HUES6 (cell line): ENCODE measurements around the gene IRS4.

Experiments used
- H3K27ac ChIP-seq: 2 replicates; pipeline ENCODE4 v1.7.0; 2013; ENCODE audit warnings: low read depth, mild to moderate bottlenecking, low read length, inconsistent platforms
- H3K27me3 ChIP-seq: 2 replicates; pipeline ENCODE4 v1.6.1; 2013; ENCODE audit warnings: low read length; ENCODE audit not compliant: control insufficient read depth, insufficient read depth
- H3K36me3 ChIP-seq: 2 replicates; pipeline ENCODE4 v1.6.1; 2013; ENCODE audit warnings: low read length; ENCODE audit not compliant: control insufficient read depth, insufficient read depth
- H3K4me1 ChIP-seq: 2 replicates; pipeline ENCODE4 v1.6.1; 2013; ENCODE audit warnings: low read length; ENCODE audit not compliant: control insufficient read depth, insufficient read depth
- H3K4me3 ChIP-seq: 2 replicates; pipeline ENCODE4 v1.5.1; 2013; ENCODE audit warnings: low read depth, low read length
- H3K9ac ChIP-seq: one replicate; pipeline ENCODE4 v1.6.1; 2013; ENCODE audit warnings: mild to moderate bottlenecking, low read length
- H3K9me3 ChIP-seq: 2 replicates; pipeline ENCODE4 v1.6.1; 2013; ENCODE audit warnings: low read depth, low read length; ENCODE audit not compliant: control insufficient read depth, insufficient read depth

The IRS4 gene

GRCh38 chrX:108736509-108737479 lies at the start of gene IRS4:
Gene IRS4, minus strand, starts transcription at chrX:108736563.
- H3K4me3 ChIP-seq = peak within 1 kb of the TSS; percentile 89
- H3K27ac ChIP-seq = peak within 1 kb of the TSS; percentile 57; the same call in 1 of the 2 replicates
- H3K9ac ChIP-seq = peak within 1 kb of the TSS; percentile 65
- peaks cover 16% of the 10 kb centered on the region for H3K4me1 ChIP-seq
- H3K9me3 ChIP-seq = no peaks in the 10 kb centered on the region
- peaks cover 59% of the 10 kb centered on the region for H3K27me3 ChIP-seq
- no peaks in the 10 kb centered on the region for H3K36me3 ChIP-seq

- H3K36me3 ChIP-seq = no peaks in the 10 kb centered on the region
- H3K9me3 ChIP-seq = no peaks in the 10 kb centered on the region
- no peak overlapping the region for H3K27ac ChIP-seq
- no peak overlapping the region for H3K4me3 ChIP-seq
- H3K9ac ChIP-seq = no peak overlapping the region
- H3K27me3 ChIP-seq = no peaks in the 10 kb centered on the region
- no peaks in the 10 kb centered on the region for H3K4me1 ChIP-seq
Measured at GRCh38 chrX:108772549-108772948, 36.2 kb upstream of the IRS4 start.

- H3K27ac ChIP-seq = no peak overlapping the region
- H3K9ac ChIP-seq = no peak overlapping the region
- no peaks in the 10 kb centered on the region; the same call in 1 of the 2 replicates for H3K27me3 ChIP-seq
- no peaks in the 10 kb centered on the region for H3K4me1 ChIP-seq
- H3K9me3 ChIP-seq = no peaks in the 10 kb centered on the region
- no peaks in the 10 kb centered on the region for H3K36me3 ChIP-seq
- H3K4me3 ChIP-seq = no peak overlapping the region
Measured at GRCh38 chrX:108763559-108763958, 27.2 kb upstream of the IRS4 start.

GRCh38 chrX:108740299-108740774 lies 4.0 kb upstream of the IRS4 start:
- Histone ChIP-seq H3K36me3 (no peaks in the 10 kb centered on the region), H3K9me3 (no peaks in the 10 kb centered on the region), H3K4me1 (peaks cover 3% of the 10 kb centered on the region; the same call in 1 of the 2 replicates), H3K27ac (no peak overlapping the region), H3K27me3 (peaks cover 30% of the 10 kb centered on the region), H3K9ac (no peak overlapping the region), H3K4me3 (no peak overlapping the region)

- Histone ChIP-seq H3K27ac (no peak overlapping the region), H3K9me3 (no peaks in the 10 kb centered on the region), H3K4me1 (peaks cover 15% of the 10 kb centered on the region), H3K9ac (peak overlapping the region; percentile 31), H3K4me3 (peak overlapping the region; percentile 89), H3K27me3 (peaks cover 56% of the 10 kb centered on the region), H3K36me3 (no peaks in the 10 kb centered on the region)
Measured at GRCh38 chrX:108737754-108738153, 1.4 kb upstream of the IRS4 start.

- Histone ChIP-seq H3K27me3 (peaks cover 68% of the 10 kb centered on the region), H3K9ac (peak overlapping the region; percentile 65), H3K4me3 (peak overlapping the region; percentile 89)
Measured at GRCh38 chrX:108735679-108736508, 469 bp downstream of the IRS4 start.

GRCh38 chrX:108735091-108735678 lies 1.2 kb downstream of the IRS4 start:
- peak overlapping the region; percentile 46 for H3K9ac ChIP-seq
- H3K4me1 ChIP-seq = peaks cover 32% of the 10 kb centered on the region
- no peaks in the 10 kb centered on the region for H3K36me3 ChIP-seq
- H3K4me3 ChIP-seq = peak overlapping the region; percentile 89
- H3K27ac ChIP-seq = no peak overlapping the region
- no peaks in the 10 kb centered on the region for H3K9me3 ChIP-seq
- H3K27me3 ChIP-seq = peaks cover 69% of the 10 kb centered on the region

More at GRCh38 chrX:108735679-108736508, 469 bp downstream of the IRS4 start:
- peak overlapping the region; percentile 57; the same call in 1 of the 2 replicates for H3K27ac ChIP-seq
- peaks cover 25% of the 10 kb centered on the region for H3K4me1 ChIP-seq
- no peaks in the 10 kb centered on the region for H3K9me3 ChIP-seq
- no peaks in the 10 kb centered on the region for H3K36me3 ChIP-seq

GRCh38 chrX:108734426-108734825 lies 1.9 kb downstream of the IRS4 start:
- Histone ChIP-seq H3K4me1 (peaks cover 37% of the 10 kb centered on the region), H3K4me3 (peak overlapping the region; percentile 89), H3K27me3 (peaks cover 69% of the 10 kb centered on the region), H3K9me3 (no peaks in the 10 kb centered on the region), H3K9ac (no peak overlapping the region), H3K27ac (no peak overlapping the region), H3K36me3 (no peaks in the 10 kb centered on the region)

- Histone ChIP-seq H3K4me1 (peaks cover 50% of the 10 kb centered on the region), H3K9ac (peak overlapping the region; percentile 57), H3K27me3 (peaks cover 63% of the 10 kb centered on the region), H3K36me3 (no peaks in the 10 kb centered on the region), H3K9me3 (no peaks in the 10 kb centered on the region), H3K4me3 (peak overlapping the region; percentile 65), H3K27ac (no peak overlapping the region)
Measured at GRCh38 chrX:108732630-108733321, 3.6 kb downstream of the IRS4 start.

- H3K9ac ChIP-seq = peak overlapping the region; percentile 2
- peaks cover 61% of the 10 kb centered on the region for H3K4me1 ChIP-seq
- no peaks in the 10 kb centered on the region for H3K9me3 ChIP-seq
- H3K27me3 ChIP-seq = peaks cover 53% of the 10 kb centered on the region
- H3K27ac ChIP-seq = peak overlapping the region; percentile 84; the same call in 1 of the 2 replicates
- peak overlapping the region; percentile 65 for H3K4me3 ChIP-seq
- no peaks in the 10 kb centered on the region for H3K36me3 ChIP-seq
Measured at GRCh38 chrX:108731153-108731552, 5.2 kb downstream of the IRS4 start.
